H1 (cell line): ENCODE measurements around the gene FXYD3. TPM values are rescaled to one million over a fixed set of nuclear protein-coding genes. Genes with fewer than 3 reads are reported as not detected.

ENCODE experiments used
- CREB1 ChIP-seq: IDR thresholded peaks from 2 replicates; pipeline ENCODE4 v1.6.1; 2012; ENCODE audit warnings: inconsistent platforms
- CTCF ChIP-seq, 3 experiments: IDR thresholded peaks; 1 replicate in 2 of 3; 2 replicates in 1 of 3; pipeline versions ENCODE4 v1.5.1 to v1.6.1; 2011; ENCODE audit warnings: low read length in 3 of 3, mild to moderate bottlenecking in 3 of 3, inconsistent platforms in 2 of 3, low read depth in 1 of 3, moderate library complexity in 1 of 3; ENCODE audit not compliant: insufficient read depth in 1 of 3; ENCODE audit errors: control extremely low read depth in 1 of 3
- EGR1 ChIP-seq: IDR thresholded peaks from 2 replicates; pipeline ENCODE4 v1.6.1; 2011; ENCODE audit warnings: low read depth, low read length, borderline replicate concordance
- HDAC6 ChIP-seq: IDR thresholded peaks from one replicate; pipeline ENCODE4 v1.7.1; 2012; ENCODE audit warnings: low read depth, mild to moderate bottlenecking, inconsistent platforms, low read length, moderate library complexity
- SIN3A ChIP-seq, 2 experiments: IDR thresholded peaks in 1 of 2; conservative IDR thresholded peaks in 1 of 2; 2 replicates each; pipeline ENCODE4 v1.6.1; 2011 to 2012; ENCODE audit warnings: low read length in 2 of 2, improper control_type of control experiment in 1 of 2, low read depth in 1 of 2, mild to moderate bottlenecking in 1 of 2
- polyA plus RNA-seq, 7 experiments: library from polyadenylated mRNA; depleted of rRNA in 3 of 7; stranded (reverse) in 5 of 7; unstranded in 2 of 7; fragments of >200 nt in 5 of 7; fragments of 200-250 nt in 2 of 7; gene quantifications; 1 replicate in 5 of 7; 2 replicates in 1 of 7; 4 replicates in 1 of 7; pipeline versions ENCODE4 v1.2.1 to v1.2.3, GENCODE V29; 2011 to 2013; ENCODE audit warnings: missing spikeins in 2 of 7, mixed read lengths in 2 of 7
- total RNA-seq: library from RNA; stranded (reverse); fragmentation: NEBNext Ultra II Directional; extraction: Animal tissue kit (Norgen Biotek cat#: 25700); gene quantifications from 2 replicates; pipeline ENCODE4 v1.2.1, GENCODE V29; 2021
- TF ChIP-seq, protein P1 (sequence below): IDR thresholded peaks from 2 replicates; pipeline ENCODE4 v1.6.1; 2012; ENCODE audit warnings: low read length, inconsistent platforms
- TF ChIP-seq, protein P2 (sequence below): IDR thresholded peaks from 2 replicates; pipeline ENCODE4 v1.6.1; 2012; ENCODE audit warnings: inconsistent platforms

Gene FXYD3
- total and polyA plus RNA-seq, 2 of the 8 experiments (the other 6 are each of a cell fraction or from before 2014, with no cell fraction given) = 0.33 TPM; not detected in 1

DNA sequence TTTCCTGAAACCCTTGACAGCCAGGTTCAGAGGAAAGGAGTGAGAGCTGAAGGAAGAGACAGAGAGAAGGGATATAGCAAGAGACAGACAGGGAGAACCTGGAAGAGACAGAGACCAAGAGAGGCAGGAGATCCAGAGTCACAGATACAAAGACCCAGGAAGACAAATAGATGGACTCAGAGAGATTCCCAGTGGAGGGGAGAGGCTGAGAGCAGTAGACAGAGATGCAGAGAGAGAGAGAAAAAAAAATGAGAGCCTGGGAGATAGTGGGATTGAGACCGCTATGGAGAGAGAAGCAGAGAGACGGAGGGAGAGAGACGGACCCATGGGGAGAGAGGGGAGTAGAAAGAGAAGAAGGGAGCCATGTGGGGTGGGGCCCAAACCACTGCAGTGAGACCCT, 28.2 kb downstream of the FXYD3 start (continued):
- TF ChIP-seq CTCF (IDR thresholded peaks at IDR 0.05; ENCODE audit: control extremely low read depth in 1 of 3, insufficient read depth in 1 of 3, low read depth in 1 of 3, low read length in 3 of 3) (no peak), CREB1 (no peak), HDAC6 (no peak), SIN3A (conservative IDR thresholded peaks at IDR 0.05 in 1 of 2, IDR thresholded peaks at IDR 0.05 in 1 of 2; ENCODE audit: low read depth in 1 of 2, low read length in 2 of 2) (no peak), EGR1 (no peak)
- TF ChIP-seq, protein P1, sequence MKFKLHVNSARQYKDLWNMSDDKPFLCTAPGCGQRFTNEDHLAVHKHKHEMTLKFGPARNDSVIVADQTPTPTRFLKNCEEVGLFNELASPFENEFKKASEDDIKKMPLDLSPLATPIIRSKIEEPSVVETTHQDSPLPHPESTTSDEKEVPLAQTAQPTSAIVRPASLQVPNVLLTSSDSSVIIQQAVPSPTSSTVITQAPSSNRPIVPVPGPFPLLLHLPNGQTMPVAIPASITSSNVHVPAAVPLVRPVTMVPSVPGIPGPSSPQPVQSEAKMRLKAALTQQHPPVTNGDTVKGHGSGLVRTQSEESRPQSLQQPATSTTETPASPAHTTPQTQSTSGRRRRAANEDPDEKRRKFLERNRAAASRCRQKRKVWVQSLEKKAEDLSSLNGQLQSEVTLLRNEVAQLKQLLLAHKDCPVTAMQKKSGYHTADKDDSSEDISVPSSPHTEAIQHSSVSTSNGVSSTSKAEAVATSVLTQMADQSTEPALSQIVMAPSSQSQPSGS = no peak
- TF ChIP-seq, protein P2, sequence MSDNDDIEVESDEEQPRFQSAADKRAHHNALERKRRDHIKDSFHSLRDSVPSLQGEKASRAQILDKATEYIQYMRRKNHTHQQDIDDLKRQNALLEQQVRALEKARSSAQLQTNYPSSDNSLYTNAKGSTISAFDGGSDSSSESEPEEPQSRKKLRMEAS = no peak
